ENCODE data around the gene OR4D9. TPM values are rescaled to one million over a fixed set of nuclear protein-coding genes. Genes with fewer than 3 reads are reported as not detected.

The OR4D9 gene
- total and polyA plus RNA-seq, 2 donors (not counting 3 experiments of a cell fraction or from before 2014, with no cell fraction given), result not detected

GRCh38 chr11:59523541-59523940, 12.2 kb downstream of the OR4D9 start:
- intact Hi-C loops (cut with micrococcal nuclease) (no loop called here), dilution Hi-C loops (cut with MboI; ENCODE audit: extremely low pct_ligation_motif_present, low sequenced_read_pairs) (no loop called here)
- no peaks in the 10 kb centered on the region for H4K20me1 ChIP-seq (replicated peaks; ENCODE audit: control insufficient read depth, extremely low read depth, insufficient read depth, low read length)
- no peak overlapping the region for H3K4me2 ChIP-seq (ENCODE audit: insufficient read depth, low read length)
- no peak for DNase-seq (ENCODE audit: low read depth, low spot score)
- peaks cover 10% of the 10 kb centered on the region in 2 experiments for H3K27me3 ChIP-seq (ENCODE audit: control insufficient read depth in 2 of 2, insufficient read depth in 2 of 2, low read length in 2 of 2)
- H2AFZ ChIP-seq (ENCODE audit: low read depth, low read length), result no peak overlapping the region
- H3K4me3 ChIP-seq (replicated peaks in 1 of 3; ENCODE audit: insufficient read depth in 1 of 3, low read depth in 1 of 3, low read length in 3 of 3), result no peak overlapping the region
- no peaks in the 10 kb centered on the region for H3K36me3 ChIP-seq (ENCODE audit: control insufficient read depth in 2 of 2, extremely low read depth in 1 of 2, insufficient read depth in 2 of 2, low read length in 2 of 2)
- H3K27ac ChIP-seq (ENCODE audit: insufficient read depth, low read depth, low read length), result no peak overlapping the region
- H3K4me1 ChIP-seq (ENCODE audit: control insufficient read depth, extremely low read depth, insufficient read depth, low read length), result no peaks in the 10 kb centered on the region
- BruUV-seq (replicated peaks), result no TSS peak
- CTCF ChIA-PET, result interaction anchor here (2.2 kb wide), 1 partner anchor 14 kb away, joined by 15 read pairs; no protein-coding TSS in a partner anchor
- no peak for FAIRE-seq
- no peak overlapping the region for H3K9ac ChIP-seq (replicated peaks; ENCODE audit: extremely low read depth, insufficient read depth, low read length)
- POLR2A ChIA-PET, result no interaction called here
- TF ChIP-seq CTCF (IDR thresholded peaks at IDR 0.05; ENCODE audit: extremely low read depth in 1 of 2, insufficient read depth in 1 of 2, low read depth in 1 of 2, low read length in 2 of 2) (peak in 1 of 2 donors; percentile 8), JUN (IDR thresholded peaks at IDR 0.05; ENCODE audit: borderline replicate concordance, insufficient read depth, insufficient read length, low read depth) (no peak)
- H3K9me3 ChIP-seq (replicated peaks; ENCODE audit: control insufficient read depth, insufficient read depth, low read length), result no peaks in the 10 kb centered on the region
- no peaks in the 10 kb centered on the region for H3K79me2 ChIP-seq (ENCODE audit: control insufficient read depth, insufficient read depth, low read length)
- H3K9me1 ChIP-seq (replicated peaks; ENCODE audit: control insufficient read depth, extremely low read depth, insufficient read depth, low read length), result no peaks in the 10 kb centered on the region

- TF ChIP-seq POLR2AphosphoS5 (IDR thresholded peaks at IDR 0.05; ENCODE audit: insufficient read depth, low read depth, low read length) (no peak), FOS (IDR thresholded peaks at IDR 0.05; ENCODE audit: borderline replicate concordance, insufficient read depth, low read length) (no peak), GATA2 (IDR thresholded peaks at IDR 0.05; ENCODE audit: insufficient read depth, insufficient read length, low read depth, low read length) (no peak), CTCF (IDR thresholded peaks at IDR 0.05; ENCODE audit: extremely low read depth in 1 of 2, insufficient read depth in 1 of 2, low read depth in 1 of 2, low read length in 2 of 2) (no peak), MAX (IDR thresholded peaks at IDR 0.05; ENCODE audit: insufficient read depth, insufficient read length) (no peak), EZH2 (IDR thresholded peaks at IDR 0.05; ENCODE audit: borderline replicate concordance, low read depth, low read length, severe bottlenecking) (no peak), JUN (IDR thresholded peaks at IDR 0.05; ENCODE audit: borderline replicate concordance, insufficient read depth, insufficient read length, low read depth) (no peak), MYC (IDR thresholded peaks at IDR 0.05; ENCODE audit: low read depth, low read length) (no peak), POLR2A (IDR thresholded peaks at IDR 0.05; ENCODE audit: low read depth, low read length) (no peak)
- no peak overlapping the region for H3K9ac ChIP-seq (replicated peaks; ENCODE audit: extremely low read depth, insufficient read depth, low read length)
- H3K4me3 ChIP-seq (replicated peaks in 1 of 3; ENCODE audit: insufficient read depth in 1 of 3, low read depth in 1 of 3, low read length in 3 of 3), result no peak overlapping the region
- dilution Hi-C loops (cut with MboI; ENCODE audit: extremely low pct_ligation_motif_present, low sequenced_read_pairs) (no loop called here), intact Hi-C loops (cut with micrococcal nuclease) (loop anchor here (5.0 kb wide), 1 partner anchor 441 kb away; the partner anchor contains the start of gene GLYATL1B)
- no peaks in the 10 kb centered on the region for H3K9me3 ChIP-seq (replicated peaks; ENCODE audit: control insufficient read depth, insufficient read depth, low read length)
- CTCF ChIA-PET, result interaction anchor here (1.1 to 1.6 kb wide), 3 partner anchors 8 to 24 kb away, joined by 3 to 5 read pairs (median 3); no protein-coding TSS in a partner anchor
- H3K4me2 ChIP-seq (ENCODE audit: insufficient read depth, low read length), result no peak overlapping the region
- no peaks in the 10 kb centered on the region for H3K4me1 ChIP-seq (ENCODE audit: control insufficient read depth, extremely low read depth, insufficient read depth, low read length)
- no peak overlapping the region for H2AFZ ChIP-seq (ENCODE audit: low read depth, low read length)
- POLR2A ChIA-PET, result no interaction called here
- H3K27me3 ChIP-seq (ENCODE audit: control insufficient read depth in 2 of 2, insufficient read depth in 2 of 2, low read length in 2 of 2), result peaks cover 9 to 12% of the 10 kb centered on the region in 2 experiments
- no TSS peak for BruUV-seq (replicated peaks)
- no peaks in the 10 kb centered on the region for H3K79me2 ChIP-seq (ENCODE audit: control insufficient read depth, insufficient read depth, low read length)
- no peak overlapping the region for H3K27ac ChIP-seq (ENCODE audit: insufficient read depth, low read depth, low read length)
- no peaks in the 10 kb centered on the region for H3K36me3 ChIP-seq (ENCODE audit: control insufficient read depth in 2 of 2, extremely low read depth in 1 of 2, insufficient read depth in 2 of 2, low read length in 2 of 2)
- FAIRE-seq (no peak), DNase-seq (ENCODE audit: low read depth, low spot score) (no peak)
- no peaks in the 10 kb centered on the region for H4K20me1 ChIP-seq (replicated peaks; ENCODE audit: control insufficient read depth, extremely low read depth, insufficient read depth, low read length)
- H3K9me1 ChIP-seq (replicated peaks; ENCODE audit: control insufficient read depth, extremely low read depth, insufficient read depth, low read length), result no peaks in the 10 kb centered on the region
These were observed 17.4 kb downstream of the OR4D9 start for GRCh38 chr11:59528711-59529110.

Measured in endothelial cell of umbilical vein (primary cell).